Activated T-helper 9 cell treated with anti-CD3 and anti-CD28 coated beads, Interleukin-2, amount 50 U/mL, for 16 hours (primary cell): ENCODE measurements around the gene CTTNBP2.

Experiments used
- DNase-seq: peaks from one replicate; pipeline ENCODE4 v3.0.0-alpha.2; 2020; ENCODE audit warnings: low read depth

CTTNBP2 gene

GRCh38 chr7:117871778-117872538 is 1.3 kb downstream of the CTTNBP2 start:
- DNase-seq = no peak

- no peak for DNase-seq
These were observed 1.9 kb downstream of the CTTNBP2 start for GRCh38 chr7:117871401-117871777.

GRCh38 chr7:117870448-117871130 is 2.7 kb downstream of the CTTNBP2 start:
- no peak for DNase-seq

- DNase-seq = no peak
These were observed 3.9 kb downstream of the CTTNBP2 start for GRCh38 chr7:117869374-117869773.

- DNase-seq = no peak
These were observed 9.6 kb downstream of the CTTNBP2 start for GRCh38 chr7:117863618-117864017.

- no peak for DNase-seq
These were observed 10.9 kb downstream of the CTTNBP2 start for GRCh38 chr7:117862378-117862777.

GRCh38 chr7:117859246-117859812 is 13.9 kb downstream of the CTTNBP2 start:
- no peak for DNase-seq

- no peak for DNase-seq
These were observed 14.5 kb downstream of the CTTNBP2 start for GRCh38 chr7:117858712-117859111.

GRCh38 chr7:117857718-117858117 is 15.5 kb downstream of the CTTNBP2 start:
- DNase-seq = no peak

GRCh38 chr7:117856196-117856595 is 17.0 kb downstream of the CTTNBP2 start:
- DNase-seq = no peak

- DNase-seq = no peak
These were observed 19.1 kb downstream of the CTTNBP2 start for GRCh38 chr7:117854186-117854585.

GRCh38 chr7:117848941-117849340 is 24.3 kb downstream of the CTTNBP2 start:
- no peak for DNase-seq

- no peak for DNase-seq
These were observed 28.6 kb downstream of the CTTNBP2 start for GRCh38 chr7:117844678-117845077.

GRCh38 chr7:117841611-117842010 is 31.6 kb downstream of the CTTNBP2 start:
- DNase-seq = no peak

GRCh38 chr7:117841011-117841410 is 32.2 kb downstream of the CTTNBP2 start:
- no peak for DNase-seq

- DNase-seq = no peak
These were observed 33.7 kb downstream of the CTTNBP2 start for GRCh38 chr7:117839507-117839906.

- no peak for DNase-seq
These were observed 35.4 kb downstream of the CTTNBP2 start for GRCh38 chr7:117837841-117838240.

GRCh38 chr7:117835016-117835664 is 38.1 kb downstream of the CTTNBP2 start:
- no peak for DNase-seq

- DNase-seq = no peak
These were observed 42.8 kb downstream of the CTTNBP2 start for GRCh38 chr7:117830422-117830954.

GRCh38 chr7:117829450-117830117 is 43.7 kb downstream of the CTTNBP2 start:
- no peak for DNase-seq

GRCh38 chr7:117828825-117829224 is 44.4 kb downstream of the CTTNBP2 start:
- DNase-seq = no peak

- DNase-seq = no peak
These were observed 45.4 kb downstream of the CTTNBP2 start for GRCh38 chr7:117827862-117828261.
